GM08714 (cell line): Measurements from ENCODE around the gene LENG8.
"Not testable (repeated sequence)": the region's sequence is repeated elsewhere in the genome, so short reads cannot be mapped to it uniquely, and the experiment has no call there.

Experiments used
- H3K4me3 ChIP-seq: fragments of 200-500 bp; sonication (Bioruptor generic); 2 replicates; pipeline ENCODE4 v1.5.1; 2014; ENCODE audit warnings: mild to moderate bottlenecking, low read length, inconsistent platforms
- ZNF274 ChIP-seq: IDR thresholded peaks from 2 replicates; pipeline ENCODE4 v1.6.1; 2012; ENCODE audit warnings: mild to moderate bottlenecking, low read depth, low read length

The LENG8 gene

GRCh38 chr19:54470276-54470887 is 21.4 kb downstream of the LENG8 start:
- TF ChIP-seq ZNF274, result no peak
- no peak overlapping the region for H3K4me3 ChIP-seq

DNA sequence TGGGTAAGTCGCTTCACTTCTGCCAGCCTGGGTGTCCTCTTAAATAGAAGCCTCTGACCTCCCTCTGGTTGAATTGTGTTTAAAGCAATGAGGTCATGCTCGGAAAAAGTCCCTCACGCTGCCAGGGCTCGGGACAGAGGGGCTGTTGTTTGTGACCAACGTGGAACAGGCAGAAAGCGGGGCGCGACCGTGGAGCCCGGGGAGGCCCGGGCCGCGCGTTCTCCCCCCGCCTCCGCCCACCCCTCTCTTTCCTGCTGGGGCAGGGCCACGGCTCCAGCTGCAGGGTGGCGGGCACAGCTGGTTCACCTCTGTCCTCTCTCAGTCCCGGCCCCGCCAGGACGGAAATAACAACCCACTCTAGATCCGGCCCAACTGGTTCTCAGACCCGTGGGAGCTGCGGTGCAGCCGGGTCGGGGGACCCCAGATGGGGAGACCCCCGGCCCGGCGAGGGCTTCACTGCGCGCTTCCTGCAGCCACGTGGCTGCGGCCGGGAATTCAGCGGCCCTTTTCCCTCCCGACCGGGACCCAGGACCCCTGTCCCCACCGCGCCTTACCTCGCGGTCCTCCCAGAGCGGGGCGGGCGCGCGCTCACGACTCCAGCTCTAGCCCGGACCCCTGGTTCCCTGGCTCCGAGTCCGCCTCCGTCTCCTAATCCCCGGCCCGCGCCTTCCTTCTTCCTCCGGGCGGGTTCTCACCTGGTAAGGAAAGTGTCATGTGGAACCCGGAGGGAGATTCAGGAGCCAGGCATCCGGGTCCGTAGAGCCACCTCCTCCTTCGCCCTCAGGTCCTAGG is 22.2 kb downstream of the LENG8 start:
- TF ChIP-seq ZNF274, result no peak
- H3K4me3 ChIP-seq, result peak overlapping the region; percentile 8; the same call in 1 of the 2 replicates

DNA sequence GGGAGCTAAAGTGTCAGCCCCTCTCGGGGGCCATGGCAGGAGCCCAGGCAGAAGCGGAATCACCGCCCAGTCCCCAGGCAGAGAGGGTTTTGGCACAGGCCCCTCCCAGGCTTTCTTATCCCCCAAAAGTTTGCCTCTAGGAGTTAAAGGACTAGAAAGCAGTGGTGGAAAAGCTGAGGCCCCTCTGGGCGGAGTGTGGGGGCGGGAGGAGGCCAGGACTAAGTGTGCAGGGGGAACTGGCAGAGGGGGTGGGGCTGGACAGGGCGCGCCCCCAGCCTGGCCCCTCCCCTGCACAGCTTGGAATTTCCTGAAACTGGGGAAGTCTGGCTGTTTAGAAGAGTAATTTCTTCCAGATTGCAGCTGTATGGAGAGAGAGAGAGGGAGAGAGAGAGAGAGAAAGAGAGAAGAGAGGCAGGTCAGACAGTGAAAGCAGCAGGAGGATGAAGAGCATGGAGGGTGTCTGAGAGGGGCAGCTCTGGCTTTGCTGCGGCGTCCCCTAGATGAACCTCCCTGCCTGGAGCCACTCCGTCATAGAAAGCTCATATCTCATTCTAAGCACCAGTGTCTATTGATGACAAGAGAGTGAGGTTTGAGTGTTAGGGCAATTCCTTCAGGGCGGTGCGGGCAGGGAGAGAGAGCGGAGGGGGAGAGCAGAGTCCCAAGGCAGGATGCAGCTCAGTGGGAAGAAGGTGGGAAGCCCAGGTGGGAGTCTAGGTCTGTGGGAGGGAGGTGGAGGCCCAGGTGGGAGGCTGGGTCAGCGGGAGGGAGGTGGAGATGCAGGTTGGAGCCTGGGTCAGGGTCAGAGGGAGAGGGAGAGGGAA is 24.3 kb downstream of the LENG8 start, which contains the start of gene CDC42EP5:
Gene CDC42EP5 (minus strand): TSS at position 226 of the 821 bp plus-strand sequence. CDS start 7,749 bp downstream, outside the sequence.
- no peak for TF ChIP-seq ZNF274
- no peak within 1 kb of the TSS for H3K4me3 ChIP-seq

GRCh38 chr19:54473892-54474372 is 24.9 kb downstream of the LENG8 start:
- no peak overlapping the region for H3K4me3 ChIP-seq

DNA sequence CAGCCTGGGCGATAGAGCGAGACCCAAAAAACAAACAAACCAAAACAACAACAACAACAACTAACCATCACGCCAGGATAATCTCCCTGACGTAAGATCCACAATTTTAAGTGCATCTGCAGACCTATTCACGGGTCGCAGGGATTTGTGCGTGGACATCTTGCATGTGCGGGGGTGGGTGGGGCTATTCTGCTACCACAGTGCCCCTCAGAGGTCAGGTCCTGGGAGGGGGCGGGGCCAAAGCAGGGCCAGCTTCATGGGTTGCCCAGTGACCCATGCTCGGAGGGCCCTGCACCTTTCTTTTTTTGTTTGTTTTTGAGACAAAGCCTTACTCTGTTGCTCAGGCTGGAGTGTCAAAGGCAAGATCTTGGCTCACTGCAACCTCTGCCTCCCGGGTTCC is 26.7 kb downstream of the LENG8 start:
- no peak overlapping the region for H3K4me3 ChIP-seq

More at GRCh38 chr19:54473892-54474372, 24.9 kb downstream of the LENG8 start:
- TF ChIP-seq ZNF274, result no peak

GRCh38 chr19:54477650-54478049 is 28.7 kb downstream of the LENG8 start:
- H3K4me3 ChIP-seq, result no peak overlapping the region
- no peak for TF ChIP-seq ZNF274

More for the DNA sequence above, 26.7 kb downstream of the LENG8 start:
- TF ChIP-seq ZNF274, result no peak

- no peak overlapping the region for H3K4me3 ChIP-seq
- no peak for TF ChIP-seq ZNF274
Observed at GRCh38 chr19:54478677-54479266, 29.8 kb downstream of the LENG8 start.

GRCh38 chr19:54480051-54480450 is 31.1 kb downstream of the LENG8 start:
- H3K4me3 ChIP-seq, result no peak overlapping the region
- no peak for TF ChIP-seq ZNF274

GRCh38 chr19:54481326-54481930 is 32.4 kb downstream of the LENG8 start:
- no peak overlapping the region for H3K4me3 ChIP-seq
- TF ChIP-seq ZNF274, result no peak

DNA sequence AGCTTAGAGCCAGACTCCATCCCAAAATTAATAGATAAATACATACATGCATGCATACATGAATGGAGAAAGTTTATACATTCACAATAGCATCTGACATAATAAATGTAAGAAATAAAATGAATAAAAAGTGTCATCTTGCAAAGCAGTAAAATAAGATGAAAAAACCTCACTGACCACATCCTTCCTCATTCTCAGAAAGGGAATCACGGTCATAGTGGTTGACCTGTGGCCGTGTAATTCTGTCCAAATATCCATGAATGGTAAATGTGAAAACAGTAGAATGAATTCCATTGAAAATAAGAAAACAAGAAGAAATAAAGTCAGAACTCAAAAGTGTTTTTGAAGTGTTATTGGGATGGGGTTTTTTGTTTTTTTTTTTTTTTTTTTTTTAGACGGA is 33.9 kb downstream of the LENG8 start:
- no peak for TF ChIP-seq ZNF274
- H3K4me3 ChIP-seq, result no peak overlapping the region

DNA sequence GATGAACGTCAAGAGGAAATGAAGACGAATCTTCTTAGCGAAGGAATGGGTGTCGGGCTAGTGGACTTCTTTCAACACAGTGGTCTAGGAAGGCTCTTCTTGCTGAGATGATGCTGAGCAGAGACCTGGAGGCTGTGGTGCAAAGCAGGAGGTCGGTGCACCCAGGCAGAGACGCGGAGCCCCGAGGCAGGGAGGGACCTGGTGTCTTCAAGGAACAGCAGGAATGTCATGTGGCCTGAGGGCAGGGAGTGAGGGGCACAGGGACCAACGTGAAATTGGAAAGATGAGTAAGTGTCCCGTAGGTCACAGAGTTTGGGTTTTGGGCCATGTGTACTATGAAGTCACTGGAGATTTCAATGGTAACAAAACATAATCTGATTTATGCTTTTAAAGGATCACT is 35.5 kb downstream of the LENG8 start:
- TF ChIP-seq ZNF274, result no peak
- H3K4me3 ChIP-seq, result no peak overlapping the region

GRCh38 chr19:54485851-54486250 is 36.9 kb downstream of the LENG8 start:
- no peak for TF ChIP-seq ZNF274
- no peak overlapping the region for H3K4me3 ChIP-seq

DNA sequence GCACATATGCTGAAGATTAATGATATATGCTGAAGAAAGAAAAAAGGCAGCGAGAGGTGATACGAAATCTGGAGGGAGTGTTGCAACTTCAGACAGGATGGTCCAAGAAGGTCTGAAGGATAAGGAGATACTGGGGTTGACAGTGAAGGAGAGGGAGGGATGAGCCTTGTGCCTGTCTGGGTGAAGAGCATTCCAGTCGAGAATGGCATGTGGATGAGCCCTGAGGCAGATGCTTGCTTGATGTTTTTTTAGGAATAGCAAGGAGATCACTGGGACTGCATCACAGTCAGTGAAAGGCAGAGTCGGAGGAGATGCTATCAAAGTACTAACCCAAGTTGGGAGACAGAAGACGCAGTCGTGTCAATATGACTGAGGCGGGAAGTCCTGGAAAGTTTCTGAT is 40.3 kb downstream of the LENG8 start:
- no peak for TF ChIP-seq ZNF274
- H3K4me3 ChIP-seq, result no peak overlapping the region

GRCh38 chr19:54489766-54490165 is 40.8 kb downstream of the LENG8 start:
- no peak overlapping the region for H3K4me3 ChIP-seq
- TF ChIP-seq ZNF274, result no peak

GRCh38 chr19:54492568-54492967 is 43.6 kb downstream of the LENG8 start:
- TF ChIP-seq ZNF274, result no peak
- no peak overlapping the region for H3K4me3 ChIP-seq

DNA sequence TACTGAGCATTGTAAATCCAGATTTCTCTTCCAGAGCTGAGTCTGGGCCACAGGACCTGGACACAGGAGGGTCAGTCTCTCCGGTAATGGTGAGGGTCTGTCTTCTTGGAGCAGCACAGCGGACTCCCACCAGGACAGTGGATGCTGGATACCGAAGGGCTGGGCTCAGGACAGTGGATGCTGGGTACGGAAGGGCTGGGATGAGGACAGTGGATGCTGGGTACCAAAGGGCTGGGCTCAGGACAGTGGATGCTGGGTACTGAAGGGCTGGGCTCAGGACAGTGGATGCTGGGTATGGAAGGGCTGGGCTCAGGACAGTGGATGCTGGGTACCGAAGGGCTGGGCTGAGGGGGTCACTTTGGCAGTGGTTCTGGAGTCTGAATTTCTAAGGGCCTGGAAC is 44.1 kb downstream of the LENG8 start:
- not testable (repeated sequence) for H3K4me3 ChIP-seq
